SH-SY5Y (cell line): Measurements from ENCODE around the gene USP22.

ENCODE experiments used
- GATA2 ChIP-seq: IDR thresholded peaks from 2 replicates; pipeline ENCODE4 v1.6.1; 2011; ENCODE audit warnings: mild to moderate bottlenecking, low read depth, low read length
- GATA3 ChIP-seq: IDR thresholded peaks from 2 replicates; pipeline ENCODE4 v1.6.1; 2011; ENCODE audit warnings: low read depth, mild to moderate bottlenecking, low read length, moderate library complexity

GRCh38 chr17:21017256-21017655, 25.6 kb downstream of the USP22 start:
- TF ChIP-seq GATA3 (no peak), GATA2 (no peak)
